PFSK-1 (cell line): Measurements from ENCODE around the gene NMT2.

Source experiments
- FOXP2 ChIP-seq: optimal IDR thresholded peaks from 2 replicates; pipeline ENCODE3; 2011; ENCODE audit warnings: borderline replicate concordance, control low read depth, inconsistent platforms; ENCODE audit not compliant: insufficient read depth; ENCODE audit errors: extremely low read length, extremely low read depth
- POLR2AphosphoS5 ChIP-seq: IDR thresholded peaks from 2 replicates; pipeline ENCODE4 v1.6.1; 2012; ENCODE audit warnings: low read depth, mild to moderate bottlenecking, control low read depth, low read length, moderate library complexity
- SIN3A ChIP-seq: IDR thresholded peaks from 2 replicates; pipeline ENCODE4 v1.6.1; 2012; ENCODE audit warnings: mild to moderate bottlenecking, low read length, moderate library complexity, borderline replicate concordance; ENCODE audit not compliant: insufficient read depth
- TAF1 ChIP-seq: IDR thresholded peaks from 2 replicates; pipeline ENCODE4 v1.6.1; 2012; ENCODE audit warnings: low read length, control low read depth, borderline replicate concordance; ENCODE audit not compliant: insufficient read depth
- TF ChIP-seq, protein P1 (sequence below), 2 experiments: IDR thresholded peaks; 2 replicates each; pipeline versions ENCODE4 v1.6.1 to v1.8.0; 2011 to 2012; ENCODE audit warnings: low read depth in 2 of 2, low read length in 2 of 2, control low read depth in 1 of 2, inconsistent platforms in 1 of 2, mild to moderate bottlenecking in 1 of 2, moderate library complexity in 1 of 2; ENCODE audit not compliant: insufficient read depth in 1 of 2

- TF ChIP-seq POLR2AphosphoS5 = no peak
- no peak for TF ChIP-seq TAF1
- no peak for TF ChIP-seq SIN3A
- TF ChIP-seq, protein P1, sequence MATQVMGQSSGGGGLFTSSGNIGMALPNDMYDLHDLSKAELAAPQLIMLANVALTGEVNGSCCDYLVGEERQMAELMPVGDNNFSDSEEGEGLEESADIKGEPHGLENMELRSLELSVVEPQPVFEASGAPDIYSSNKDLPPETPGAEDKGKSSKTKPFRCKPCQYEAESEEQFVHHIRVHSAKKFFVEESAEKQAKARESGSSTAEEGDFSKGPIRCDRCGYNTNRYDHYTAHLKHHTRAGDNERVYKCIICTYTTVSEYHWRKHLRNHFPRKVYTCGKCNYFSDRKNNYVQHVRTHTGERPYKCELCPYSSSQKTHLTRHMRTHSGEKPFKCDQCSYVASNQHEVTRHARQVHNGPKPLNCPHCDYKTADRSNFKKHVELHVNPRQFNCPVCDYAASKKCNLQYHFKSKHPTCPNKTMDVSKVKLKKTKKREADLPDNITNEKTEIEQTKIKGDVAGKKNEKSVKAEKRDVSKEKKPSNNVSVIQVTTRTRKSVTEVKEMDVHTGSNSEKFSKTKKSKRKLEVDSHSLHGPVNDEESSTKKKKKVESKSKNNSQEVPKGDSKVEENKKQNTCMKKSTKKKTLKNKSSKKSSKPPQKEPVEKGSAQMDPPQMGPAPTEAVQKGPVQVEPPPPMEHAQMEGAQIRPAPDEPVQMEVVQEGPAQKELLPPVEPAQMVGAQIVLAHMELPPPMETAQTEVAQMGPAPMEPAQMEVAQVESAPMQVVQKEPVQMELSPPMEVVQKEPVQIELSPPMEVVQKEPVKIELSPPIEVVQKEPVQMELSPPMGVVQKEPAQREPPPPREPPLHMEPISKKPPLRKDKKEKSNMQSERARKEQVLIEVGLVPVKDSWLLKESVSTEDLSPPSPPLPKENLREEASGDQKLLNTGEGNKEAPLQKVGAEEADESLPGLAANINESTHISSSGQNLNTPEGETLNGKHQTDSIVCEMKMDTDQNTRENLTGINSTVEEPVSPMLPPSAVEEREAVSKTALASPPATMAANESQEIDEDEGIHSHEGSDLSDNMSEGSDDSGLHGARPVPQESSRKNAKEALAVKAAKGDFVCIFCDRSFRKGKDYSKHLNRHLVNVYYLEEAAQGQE (IDR thresholded peaks at IDR 0.05; ENCODE audit: insufficient read depth in 1 of 2, low read depth in 2 of 2, low read length in 2 of 2) = no peak
- no peak for TF ChIP-seq FOXP2
These were observed 99.7 kb downstream of the NMT2 start for GRCh38 chr10:15068802-15069201.
